Hematopoietic multipotent progenitor cell treated with erythropoietin and hydrocortisone succinate and interleukin-3 and kit ligand, for 6 days (in vitro differentiated cells): ENCODE data around the gene EPN3.

Source experiments
- DNase-seq: peaks from one replicate; pipeline ENCODE4 v3.0.0-alpha.2; 2015

Gene EPN3

DNA sequence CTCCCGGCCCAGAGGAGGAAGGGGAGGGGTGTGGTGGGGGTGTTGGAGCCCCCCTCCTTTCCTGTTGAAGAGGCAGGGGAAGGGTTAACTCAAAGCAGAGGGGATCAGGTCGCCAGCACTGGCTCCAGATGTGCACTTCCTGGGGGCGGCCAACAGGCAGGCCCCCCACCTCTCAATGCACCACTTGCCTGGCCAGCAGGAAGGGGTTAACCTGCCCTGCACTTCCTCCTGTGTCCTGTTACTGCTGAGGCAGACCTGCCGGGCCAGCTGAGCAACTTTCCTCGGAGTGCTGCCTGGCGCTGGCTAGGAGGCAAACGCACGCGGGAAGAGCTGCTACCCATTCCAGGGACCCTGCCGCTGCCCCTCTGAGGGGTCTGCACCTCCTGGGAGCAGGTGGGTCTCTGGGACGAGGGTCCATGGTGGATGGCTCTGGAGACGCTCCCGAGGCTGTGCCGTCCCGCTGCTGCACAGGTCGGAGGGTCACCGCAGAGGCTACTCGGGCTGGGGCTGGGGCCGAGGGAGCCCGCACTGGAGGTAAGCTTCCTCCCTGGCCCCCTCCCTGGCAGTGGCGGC is at the start of gene EPN3:
Gene EPN3 (plus strand): TSS at position 284 of the 573 bp plus-strand sequence. CDS start 3,822 bp downstream, outside the sequence.
- DNase-seq = peak; percentile 43

- no peak for DNase-seq
Observed at GRCh38 chr17:50483266-50483665, 49.3 kb upstream of the EPN3 start.

DNA sequence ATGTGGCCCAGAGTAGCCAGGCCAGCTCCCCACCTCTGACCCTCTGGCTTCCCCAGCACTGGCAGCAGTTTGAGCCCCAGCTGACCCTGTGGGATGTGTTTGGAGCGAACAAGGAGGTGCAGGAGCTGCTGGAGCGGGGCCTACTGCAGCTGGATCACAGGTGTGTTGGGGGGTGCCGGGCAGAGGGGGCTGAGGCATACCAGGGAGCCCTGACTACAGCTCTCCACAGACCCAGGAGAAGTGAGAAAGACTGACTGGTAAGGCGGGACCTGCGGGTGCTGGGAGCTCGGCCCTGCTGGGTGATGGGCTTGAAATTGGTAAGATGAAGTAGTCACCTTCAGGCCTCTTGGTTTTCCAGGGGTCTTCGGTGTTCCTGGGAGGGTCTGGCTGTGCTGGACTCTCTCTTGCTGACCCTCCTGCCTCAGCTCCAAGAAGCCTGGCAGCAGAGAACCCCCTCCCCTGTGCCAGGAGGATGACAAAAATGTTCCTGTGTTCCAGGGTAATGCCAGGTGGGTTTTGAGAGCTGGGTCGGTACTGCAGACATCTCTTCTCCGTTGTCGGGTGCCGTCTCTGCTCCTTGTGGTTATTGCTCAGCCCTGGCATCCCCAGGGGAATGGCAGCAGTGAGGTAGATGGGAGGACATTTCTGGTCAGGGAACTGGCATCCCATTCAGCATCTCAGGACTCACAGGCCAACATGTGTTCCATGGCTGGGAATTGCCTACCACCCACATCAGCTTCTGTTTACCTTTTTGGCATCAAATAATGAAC is 48.0 kb upstream of the EPN3 start:
- no peak for DNase-seq

GRCh38 chr17:50487213-50488096 is 45.1 kb upstream of the EPN3 start:
- DNase-seq = no peak

DNA sequence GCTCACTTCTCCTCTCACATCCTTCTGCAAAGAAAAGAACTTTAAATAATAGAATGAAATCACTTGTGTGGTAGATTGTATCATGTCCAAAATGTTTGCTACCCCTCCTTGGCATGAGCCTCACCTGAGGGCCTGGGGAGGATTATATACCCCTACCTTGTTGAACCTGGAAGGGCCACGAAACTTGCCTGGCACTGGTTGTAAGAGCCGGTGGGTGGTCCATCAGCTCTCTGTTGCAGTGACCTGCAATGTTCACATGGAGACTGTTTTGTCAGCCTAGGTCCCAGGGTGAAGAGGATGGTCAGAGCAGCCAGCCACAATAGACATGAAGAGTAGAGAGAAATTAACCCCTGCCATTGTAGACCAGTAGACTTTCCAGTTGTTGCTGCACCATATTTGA is 43.7 kb upstream of the EPN3 start:
- no peak for DNase-seq

GRCh38 chr17:50491505-50491904 is 41.0 kb upstream of the EPN3 start:
- DNase-seq = no peak

GRCh38 chr17:50492214-50492613 is 40.3 kb upstream of the EPN3 start:
- DNase-seq = no peak

- DNase-seq = no peak
Observed at GRCh38 chr17:50493744-50494143, 38.8 kb upstream of the EPN3 start.

DNA sequence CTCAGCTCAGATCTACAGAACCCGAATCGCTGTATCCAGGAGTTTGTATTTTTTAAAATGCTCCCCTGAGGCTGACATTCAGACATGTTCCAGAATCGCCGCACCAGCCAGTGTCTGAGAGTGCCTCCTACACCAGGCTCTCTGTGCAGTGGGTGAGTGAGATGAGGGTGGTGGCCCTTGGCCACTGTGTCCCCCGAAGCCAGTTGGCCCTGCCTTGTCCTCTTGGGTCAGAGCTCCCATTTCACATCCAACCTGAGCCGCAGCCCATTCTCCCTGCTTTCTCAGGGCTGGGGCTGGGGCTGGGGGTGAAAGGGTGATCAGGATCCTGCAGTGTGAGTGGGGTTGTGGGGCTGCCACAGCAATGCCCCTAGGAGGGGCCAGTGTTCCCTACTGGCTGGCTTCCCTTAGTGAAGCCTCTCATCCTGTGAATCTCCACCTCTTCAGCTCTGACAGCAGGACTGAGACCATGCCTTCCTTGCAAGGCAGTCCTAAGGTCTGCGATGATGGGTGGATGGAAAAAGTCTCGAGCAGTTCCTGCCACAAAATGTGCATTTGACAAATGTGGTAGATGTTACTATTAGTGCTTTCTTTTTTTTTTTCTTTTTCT is 37.2 kb upstream of the EPN3 start:
- no peak for DNase-seq

DNA sequence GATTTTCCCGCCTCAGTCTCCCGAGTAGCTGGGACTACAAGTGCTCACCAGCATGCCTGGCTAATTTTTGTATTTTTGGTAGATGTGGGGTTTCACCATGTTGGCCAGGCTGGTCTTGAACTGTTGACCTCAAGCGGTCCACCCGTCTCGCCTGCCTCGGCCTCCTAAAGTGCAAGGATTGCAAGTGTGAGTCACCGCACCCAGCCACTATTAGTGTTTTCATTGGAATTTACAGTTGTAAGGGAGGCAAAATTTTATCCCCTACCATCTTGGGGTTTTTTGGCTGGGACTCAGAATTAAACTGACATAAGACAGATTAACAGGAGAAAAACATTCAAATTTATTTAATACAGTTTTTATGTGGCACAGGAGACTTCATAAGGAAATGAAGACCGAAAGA is 36.6 kb upstream of the EPN3 start:
- DNase-seq = no peak

GRCh38 chr17:50498021-50498874 is 34.3 kb upstream of the EPN3 start:
- no peak for DNase-seq

DNA sequence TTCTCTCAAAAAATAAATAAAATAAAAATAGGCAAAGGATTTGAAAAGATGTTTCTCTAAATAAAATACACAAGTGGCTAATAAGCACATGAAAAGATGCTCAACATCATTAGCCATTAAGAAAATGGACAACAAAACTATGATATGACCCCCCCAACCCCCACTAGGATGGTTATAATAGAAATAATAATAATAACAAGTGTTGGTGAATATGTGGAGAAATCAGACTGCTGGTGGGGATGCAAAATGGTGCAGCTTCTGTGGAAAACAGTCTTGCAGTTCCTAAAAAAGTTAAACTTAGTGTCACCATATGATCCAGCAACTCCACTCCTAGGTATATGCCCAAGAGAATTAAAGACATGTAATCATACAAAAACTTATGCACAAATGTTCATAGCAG is 33.3 kb upstream of the EPN3 start:
- DNase-seq = no peak

DNA sequence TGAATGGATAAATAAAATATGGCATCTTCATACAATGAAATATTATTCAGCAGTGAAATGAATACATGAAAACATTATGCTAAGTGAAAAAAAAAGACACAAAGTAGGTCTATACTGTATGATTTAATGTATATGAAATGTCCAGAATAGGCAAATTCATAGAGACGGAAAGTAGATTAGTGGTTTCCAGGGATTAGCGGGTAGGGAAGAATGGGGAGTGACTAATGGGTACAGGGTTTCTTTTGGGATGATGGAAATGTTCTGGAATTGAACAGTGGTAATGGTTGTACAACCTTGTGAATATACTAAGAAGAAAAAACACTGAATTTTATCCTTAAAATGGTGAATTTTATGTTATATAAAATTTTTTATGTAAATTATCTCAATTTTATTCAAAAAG is 32.8 kb upstream of the EPN3 start:
- no peak for DNase-seq

- peak; percentile 64 for DNase-seq
Observed at GRCh38 chr17:50501054-50501453, 31.5 kb upstream of the EPN3 start.

DNA sequence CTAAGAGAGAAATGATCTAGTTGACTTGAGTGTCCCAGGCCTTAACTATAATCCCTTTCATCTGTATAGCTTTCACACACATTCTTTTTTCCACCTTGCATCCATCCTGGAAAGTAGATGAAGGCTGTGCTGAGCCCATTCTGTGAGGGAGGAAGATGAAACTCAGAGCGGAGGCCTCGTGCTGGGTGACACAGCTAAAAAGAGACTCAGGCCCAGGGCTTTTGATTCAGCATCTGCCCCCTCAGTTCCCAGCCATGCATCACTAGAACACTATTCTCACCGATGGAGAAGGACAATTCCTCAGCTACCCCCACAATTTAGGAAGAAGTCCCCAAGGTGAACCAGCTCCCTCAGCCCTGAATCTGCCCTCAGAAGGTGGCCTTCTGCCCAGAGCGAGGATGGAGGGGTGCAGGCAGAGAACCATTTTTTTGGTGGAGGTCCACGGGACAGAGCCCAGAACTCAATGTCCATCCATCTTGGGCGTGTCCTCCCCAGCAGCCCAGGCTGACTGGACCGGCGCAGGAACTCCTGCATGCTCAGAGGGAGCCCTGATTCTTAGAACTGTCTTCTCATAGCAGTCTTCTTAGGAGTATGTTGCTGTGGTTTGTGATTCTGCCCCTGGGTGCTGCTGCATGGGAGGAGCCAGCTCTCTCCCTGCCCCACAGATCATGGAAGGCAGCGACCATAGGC is 30.1 kb upstream of the EPN3 start:
- no peak for DNase-seq

DNA sequence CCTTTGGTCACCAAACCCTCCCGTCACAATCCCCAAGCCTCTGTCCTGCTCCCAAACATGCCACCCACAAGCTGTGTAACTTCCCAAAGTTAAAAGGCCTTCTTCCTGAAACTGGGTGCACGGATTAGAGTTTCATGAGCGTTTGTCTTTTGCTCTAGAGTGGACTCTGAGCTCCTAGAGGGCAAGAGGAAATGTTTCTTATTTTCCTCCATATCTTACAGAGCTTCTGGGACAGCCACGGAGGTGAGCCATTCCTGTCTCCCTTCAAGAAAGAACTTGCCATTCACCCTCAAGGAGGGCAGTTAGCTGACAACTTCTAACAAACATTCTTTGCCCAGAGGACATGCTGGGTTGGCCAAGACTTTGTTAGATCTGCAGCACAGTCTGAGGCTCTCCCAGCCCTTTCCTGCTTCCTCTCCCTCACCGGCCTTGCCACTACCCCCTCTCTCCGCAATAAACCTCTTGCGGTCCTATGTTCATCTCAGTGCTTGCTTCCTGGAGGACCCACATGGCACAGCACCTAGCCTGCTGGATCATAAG is 26.9 kb upstream of the EPN3 start:
- no peak for DNase-seq

- no peak for DNase-seq
Observed at GRCh38 chr17:50506298-50506697, 26.2 kb upstream of the EPN3 start.

DNA sequence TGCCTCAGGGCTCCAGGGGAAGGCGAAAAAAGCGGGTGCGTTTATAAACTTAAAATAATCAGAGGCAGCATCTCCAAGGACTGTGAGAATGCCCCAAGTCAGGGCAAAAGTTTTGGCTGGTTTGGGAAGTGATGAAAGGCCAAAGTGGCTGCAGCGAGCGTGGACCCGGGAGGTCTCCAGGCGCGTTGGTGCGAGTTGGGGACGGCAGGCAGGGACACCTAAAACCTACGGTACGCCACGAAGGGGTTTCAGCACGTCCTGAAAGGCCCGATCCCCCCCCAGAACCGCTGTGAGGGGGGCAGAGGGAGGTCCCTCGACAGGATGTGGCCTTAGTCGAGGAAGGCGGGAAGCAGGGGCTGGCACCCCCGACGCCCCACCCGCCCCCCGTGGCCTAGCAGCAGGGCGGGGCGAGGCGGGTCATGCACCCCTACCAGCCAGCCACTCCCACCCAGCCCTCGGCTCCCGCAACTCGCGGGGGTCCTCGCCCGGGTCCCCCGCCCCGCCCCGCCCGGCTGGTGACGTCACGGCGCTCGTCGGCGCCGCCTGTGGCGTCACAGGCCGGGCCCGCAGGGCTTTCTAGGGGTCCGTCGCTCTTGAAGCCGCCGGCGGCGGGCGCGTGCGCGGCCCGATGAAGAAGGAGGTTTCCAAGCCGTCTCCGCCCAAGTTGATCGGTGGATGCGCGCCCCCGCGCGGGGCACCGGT is 24.5 kb upstream of the EPN3 start, which contains the start of gene MYCBPAP:
Gene MYCBPAP (plus strand): TSS at position 569 of the 702 bp plus-strand sequence. CDS start 236 bp downstream, outside the sequence.
- DNase-seq = peak; percentile 88

DNA sequence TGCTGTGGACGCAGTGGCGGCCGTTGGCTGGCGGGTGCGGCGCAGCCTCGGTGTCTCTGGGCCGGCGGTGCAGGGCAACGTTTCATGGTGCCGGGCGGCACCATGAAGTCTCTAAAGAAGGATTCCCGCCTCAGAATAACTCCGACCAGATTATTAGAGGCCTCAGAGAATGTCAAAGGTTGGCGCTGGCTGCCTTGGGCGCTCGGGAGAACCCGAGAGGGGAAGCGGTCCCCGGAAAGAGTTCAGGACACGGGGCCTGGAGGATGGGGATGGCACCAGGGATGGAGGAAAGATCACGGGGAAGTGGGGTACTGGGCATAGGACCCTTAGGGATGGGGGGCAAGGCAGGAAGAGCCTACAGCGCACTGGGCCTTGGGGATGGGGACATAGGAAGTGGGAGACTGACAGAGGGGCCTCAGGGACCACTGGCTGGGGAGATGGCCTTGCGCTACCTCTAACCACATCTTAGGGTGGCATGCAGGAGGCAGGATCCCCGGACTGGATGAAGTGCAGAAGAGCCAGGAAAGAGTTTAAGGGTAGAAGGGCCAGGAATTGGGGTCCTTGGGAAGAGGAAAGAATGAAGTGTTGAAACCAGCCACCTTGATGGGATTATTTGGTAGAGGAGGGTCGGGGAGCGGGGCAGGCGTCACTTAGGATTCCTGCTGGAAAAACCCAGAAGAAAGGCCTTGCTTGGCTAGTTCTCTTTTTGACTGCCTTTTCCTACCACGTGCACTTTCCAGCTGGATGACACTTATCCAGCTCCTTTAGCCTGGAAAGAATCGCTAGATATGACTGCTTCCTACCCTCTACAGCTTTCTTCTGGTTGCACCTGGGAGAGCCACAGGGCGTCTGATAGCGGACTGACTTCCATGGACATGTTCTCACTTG is 23.7 kb upstream of the EPN3 start:
- DNase-seq = no peak

DNA sequence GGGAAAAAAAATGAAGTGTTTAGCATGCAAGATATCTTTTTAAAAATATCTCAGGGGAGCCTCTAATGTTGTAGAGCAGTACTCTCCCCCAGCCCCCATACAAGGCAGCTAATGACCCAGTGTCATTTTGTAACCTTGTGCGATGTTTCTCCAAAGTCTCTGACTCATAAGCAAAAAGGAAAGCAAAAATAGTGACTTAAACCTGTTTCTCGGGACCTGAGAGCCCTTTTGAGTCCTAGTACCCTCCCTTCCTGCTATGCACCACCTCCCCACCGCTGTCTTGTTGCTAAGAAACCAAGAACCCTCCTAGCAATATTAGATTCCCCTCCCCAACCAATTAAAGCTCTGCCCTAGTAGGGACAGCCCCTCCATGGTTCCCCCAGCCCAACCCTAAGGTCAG is 21.5 kb upstream of the EPN3 start:
- no peak for DNase-seq
